Measurements from ENCODE around the gene SLX9. TPM values are rescaled to one million over a fixed set of nuclear protein-coding genes. Genes with fewer than 3 reads are reported as not detected.
A peak's percentile ranks its signal among the peaks of the same experiment; 100 is the strongest.

Gene SLX9
- total RNA-seq, 1 experiment from 2014 or later = 24.9 TPM

GRCh38 chr21:44914176-44914874, 25.5 kb upstream of the SLX9 start:
- no peak for DNase-seq (ENCODE audit: low read depth)

- DNase-seq (ENCODE audit: low read depth) = peak; percentile 59
Measured at GRCh38 chr21:44916965-44917364, 22.9 kb upstream of the SLX9 start.

GRCh38 chr21:44917446-44918106, 22.3 kb upstream of the SLX9 start:
- DNase-seq (ENCODE audit: low read depth) = no peak

- no peak for DNase-seq (ENCODE audit: low read depth)
Measured at GRCh38 chr21:44918107-44918470, 21.7 kb upstream of the SLX9 start.

GRCh38 chr21:44918581-44919033, 21.2 kb upstream of the SLX9 start:
- no peak for DNase-seq (ENCODE audit: low read depth)

GRCh38 chr21:44919111-44919912, 20.5 kb upstream of the SLX9 start:
- DNase-seq (ENCODE audit: low read depth) = no peak

GRCh38 chr21:44919913-44920693, 19.7 kb upstream of the SLX9 start:
- no peak for DNase-seq (ENCODE audit: low read depth)

GRCh38 chr21:44920694-44921604, 18.9 kb upstream of the SLX9 start, which contains the start of gene ITGB2:
TSS of gene ITGB2 (minus strand) at chr21:44920899. CDS start at chr21:44910782, 10,117 bp downstream.
- no peak for DNase-seq (ENCODE audit: low read depth)

- no peak for DNase-seq (ENCODE audit: low read depth)
Measured at GRCh38 chr21:44921928-44922327, 17.9 kb upstream of the SLX9 start.

GRCh38 chr21:44923480-44924084, 16.2 kb upstream of the SLX9 start:
- no peak for DNase-seq (ENCODE audit: low read depth)

- peak; percentile 58 for DNase-seq (ENCODE audit: low read depth)
Measured at GRCh38 chr21:44924606-44925377, 15.0 kb upstream of the SLX9 start.

- peak; percentile 68 for DNase-seq (ENCODE audit: low read depth)
Measured at GRCh38 chr21:44925378-44925755, 14.5 kb upstream of the SLX9 start.

- peak; percentile 47 for DNase-seq (ENCODE audit: low read depth)
Measured at GRCh38 chr21:44926331-44927101, 13.3 kb upstream of the SLX9 start.

GRCh38 chr21:44927259-44927586, 12.6 kb upstream of the SLX9 start:
- no peak for DNase-seq (ENCODE audit: low read depth)

GRCh38 chr21:44927587-44928461, 12.0 kb upstream of the SLX9 start:
- peak; percentile 95 for DNase-seq (ENCODE audit: low read depth)

GRCh38 chr21:44928500-44929241, 11.2 kb upstream of the SLX9 start:
- peak; percentile 77 for DNase-seq (ENCODE audit: low read depth)
